ENCODE measurements around the gene ATXN2. TPM values are rescaled to one million over a fixed set of nuclear protein-coding genes. Genes with fewer than 3 reads are reported as not detected.

Gene ATXN2
- total and polyA plus RNA-seq, 2 of the 4 experiments (the other 2 are of a cell fraction): 12.4 to 66.5 TPM

GRCh38 chr12:111446631-111447570 lies 152.2 kb downstream of the ATXN2 start:
- Histone ChIP-seq H3K9me1 (ENCODE audit: insufficient read depth, low read length) (peaks cover 6% of the 10 kb centered on the region), H4K20me1 (ENCODE audit: insufficient read depth, low read length) (peaks cover 59% of the 10 kb centered on the region), H3K9ac (ENCODE audit: low read depth, low read length) (no peak overlapping the region), H3K18ac (ENCODE audit: low read depth, low read length) (no peak overlapping the region), H2BK20ac (ENCODE audit: low read depth, low read length) (no peak overlapping the region), H2AK9ac (replicated peaks; ENCODE audit: low read depth, low read length, poor library complexity) (peak overlapping the region; percentile 75), H2AFZ (replicated peaks; ENCODE audit: low read length, poor library complexity) (no peak overlapping the region), H3K4me3 (ENCODE audit: insufficient read depth, low read depth, low read length) (no peak overlapping the region), H2BK120ac (ENCODE audit: low read depth, low read length) (no peak overlapping the region), H3K79me1 (ENCODE audit: low read depth in 1 of 2, low read length in 2 of 2) (peaks cover 15 to 81% of the 10 kb centered on the region in 2 experiments), H3K27me3 (ENCODE audit: control insufficient read depth, insufficient read depth, low read length) (no peaks in the 10 kb centered on the region), H3K23ac (ENCODE audit: low read depth, low read length) (peak overlapping the region; percentile 44; the same call in 1 of the 2 replicates), H2BK5ac (ENCODE audit: low read depth, low read length, poor library complexity, severe bottlenecking) (peak overlapping the region; percentile 0), H4K8ac (ENCODE audit: low read depth in 2 of 2, low read length in 2 of 2) (0 out of 4 replicates have a peak overlapping the region, but pooled peaks of 1 of the 2 experiments have one; percentile 80), H2BK15ac (ENCODE audit: low read depth, low read length) (no peak overlapping the region), H4K5ac (ENCODE audit: low read depth, low read length) (no peak overlapping the region), H3K56ac (ENCODE audit: extremely low read depth, insufficient read depth, low read length) (no peak overlapping the region), H3K9me3 (ENCODE audit: control insufficient read depth, insufficient read depth, low read length) (no peaks in the 10 kb centered on the region), H3K27ac (ENCODE audit: insufficient read depth, low read length) (peak overlapping the region; percentile 30), H4K91ac (ENCODE audit: insufficient read depth, low read depth, low read length) (no peak overlapping the region), H3K36me3 (ENCODE audit: control insufficient read depth, insufficient read depth, low read length) (peaks cover 77% of the 10 kb centered on the region), H3K4ac (ENCODE audit: low read depth, low read length) (no peak overlapping the region), H3K4me1 (ENCODE audit: control insufficient read depth, insufficient read depth, low read length) (peaks cover 16% of the 10 kb centered on the region), H3K4me2 (ENCODE audit: low read depth, low read length) (no peak overlapping the region), H2AK5ac (ENCODE audit: low read depth, low read length) (no peak overlapping the region), H3K14ac (replicated peaks; ENCODE audit: low read depth, low read length) (no peak overlapping the region)
- in situ Hi-C loops (cut with MboI; ENCODE audit: low sequenced_read_pairs): no loop called here
- intact Hi-C loops (cut with micrococcal nuclease): no loop called here
- no peak for ATAC-seq (ENCODE audit: low read depth)
- CTCF ChIA-PET: interaction anchor here (1.1 kb wide), 1 partner anchor 50 kb away, joined by 6 read pairs; no protein-coding TSS in a partner anchor
- POLR2A ChIA-PET (ENCODE audit: unreplicated experiment): no interaction called here
- no peak for DNase-seq
- dilution Hi-C loops (cut with HindIII; ENCODE audit: low sequenced_read_pairs, unreplicated experiment): no loop called here
- 91% methylated on average over 6 of the region's 20 CpGs; no CpG with 5 or more reads in 1 of the 2 experiments for WGBS, 2 experiments (ENCODE audit: extremely low coverage in 2 of 2, insufficient read length in 1 of 2)
- no TSS peak for BruUV-seq (replicated peaks)
- TF ChIP-seq ELK1 (IDR thresholded peaks at IDR 0.05; ENCODE audit: borderline replicate concordance, low read depth, low read length): no peak
- no peak for TF ChIP-seq USF2 (IDR thresholded peaks at IDR 0.05; ENCODE audit: low read depth, low read length)
- no peak for TF ChIP-seq NFE2L2 (IDR thresholded peaks at IDR 0.05; ENCODE audit: low read depth, low read length)
